GM18868 (cell line): Measurements from ENCODE around the gene OLIG3.

Experiments used
- ATAC-seq: cut with Tn5 transposase; IDR thresholded peaks from one replicate; pipeline ENCODE4 v1.9.1; 2021; ENCODE audit warnings: mild to moderate bottlenecking, moderate library complexity; ENCODE audit not compliant: unreplicated experiment

The OLIG3 gene

GRCh38 chr6:137494281-137494987 is at the start of gene OLIG3:
OLIG3 (minus strand) TSS chr6:137494394; CDS start chr6:137494170, 224 bp downstream.
- no peak for ATAC-seq

DNA sequence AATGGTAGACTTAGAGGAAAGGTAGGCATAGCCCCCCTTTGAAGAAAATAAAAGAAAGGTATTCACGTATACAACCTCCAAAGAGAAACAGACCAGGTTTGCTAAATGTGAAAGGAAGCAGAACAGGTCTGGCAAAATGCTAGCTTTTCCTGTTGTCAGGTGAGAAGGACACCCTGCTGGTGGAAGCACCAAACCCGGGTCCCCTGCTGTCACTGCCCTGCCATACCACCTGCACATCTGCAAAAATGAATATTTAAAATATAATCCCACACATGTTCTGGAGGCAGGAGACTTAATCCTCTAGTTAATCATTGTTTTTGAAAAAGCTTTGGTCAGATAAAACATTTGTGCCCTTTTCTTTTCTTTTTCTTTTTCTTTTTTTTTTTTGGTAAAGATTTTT is 48.9 kb upstream of the OLIG3 start:
- no peak for ATAC-seq

DNA sequence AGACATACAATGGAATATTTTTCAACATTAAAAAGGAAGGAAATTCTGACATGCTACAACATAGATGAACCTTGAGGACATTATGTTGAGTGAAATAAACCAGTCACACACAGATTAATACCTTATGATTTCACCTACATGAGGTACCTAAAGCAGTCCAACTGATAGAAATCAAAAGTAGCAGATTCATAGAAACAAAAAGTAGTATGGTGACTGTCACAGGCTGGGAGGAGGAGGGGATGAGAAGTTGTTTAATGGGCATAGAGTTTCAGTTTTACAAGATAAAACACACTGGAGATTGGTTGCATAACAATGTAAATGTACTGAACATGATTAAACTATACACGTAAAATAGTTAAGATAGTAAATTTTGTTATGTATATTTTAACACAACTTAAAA is 48.5 kb upstream of the OLIG3 start:
- no peak for ATAC-seq

DNA sequence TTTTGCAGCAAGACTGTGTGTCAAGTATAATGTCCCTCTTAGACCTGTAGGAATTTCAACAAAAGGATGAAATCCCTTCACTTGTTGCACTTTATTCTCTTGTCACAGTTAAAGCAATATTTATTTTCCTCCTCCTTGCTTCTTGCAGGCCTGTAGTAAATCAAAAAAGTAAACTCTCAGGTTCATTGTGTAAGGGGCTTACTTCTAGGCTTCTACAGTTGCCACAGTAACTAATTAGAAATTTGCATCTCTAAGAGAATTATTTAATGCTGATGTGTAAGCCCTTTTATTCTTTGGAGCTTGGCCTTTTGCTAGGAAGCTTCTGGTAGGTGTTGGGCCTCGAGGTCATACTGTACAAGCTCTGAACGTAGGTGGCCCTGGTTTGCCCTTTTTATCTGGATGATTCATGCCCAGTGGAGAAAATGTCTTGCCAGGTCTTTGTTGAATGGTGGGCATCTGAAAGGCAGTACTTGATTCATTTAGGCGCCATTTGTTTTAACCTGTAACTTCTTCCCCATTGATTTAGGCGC is 47.4 kb upstream of the OLIG3 start:
- no peak for ATAC-seq

- ATAC-seq: no peak
Observed at GRCh38 chr6:137536104-137536773, 42.0 kb upstream of the OLIG3 start.

DNA sequence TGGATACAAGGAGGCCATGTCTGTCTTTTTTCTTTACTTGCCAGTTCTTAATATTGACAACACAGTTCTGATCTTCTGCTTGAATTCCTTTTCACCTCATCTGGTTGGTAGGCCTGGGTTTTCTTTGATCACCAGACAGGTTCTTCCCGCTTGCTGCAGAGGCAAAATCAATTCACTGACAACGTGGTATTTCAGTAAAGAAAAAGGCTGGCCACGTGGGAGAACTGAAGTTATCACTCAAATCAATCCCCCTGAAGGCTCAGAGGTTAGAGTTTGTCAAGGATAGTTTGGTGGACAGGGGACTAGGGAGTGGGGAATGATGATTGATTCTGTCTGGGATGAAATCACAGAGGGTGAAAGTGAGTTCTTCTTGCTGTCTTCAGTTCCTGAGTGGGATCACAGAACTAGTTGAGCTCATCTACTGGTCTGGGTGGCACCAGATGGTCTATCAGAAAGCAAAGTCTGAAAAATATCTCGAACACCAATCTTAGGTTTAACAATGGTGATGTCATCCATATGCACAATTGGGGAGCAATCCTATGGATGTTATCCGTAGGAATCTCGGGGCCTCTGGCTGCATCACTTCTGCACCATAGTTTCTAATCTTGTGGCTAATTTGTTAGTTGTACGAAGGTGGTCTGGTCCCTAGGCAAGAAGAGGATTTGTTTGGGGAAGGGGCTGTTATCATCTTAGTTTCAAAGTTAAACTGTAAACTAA is 37.3 kb upstream of the OLIG3 start:
- no peak for ATAC-seq

GRCh38 chr6:137530404-137530803 is 36.2 kb upstream of the OLIG3 start:
- no peak for ATAC-seq

DNA sequence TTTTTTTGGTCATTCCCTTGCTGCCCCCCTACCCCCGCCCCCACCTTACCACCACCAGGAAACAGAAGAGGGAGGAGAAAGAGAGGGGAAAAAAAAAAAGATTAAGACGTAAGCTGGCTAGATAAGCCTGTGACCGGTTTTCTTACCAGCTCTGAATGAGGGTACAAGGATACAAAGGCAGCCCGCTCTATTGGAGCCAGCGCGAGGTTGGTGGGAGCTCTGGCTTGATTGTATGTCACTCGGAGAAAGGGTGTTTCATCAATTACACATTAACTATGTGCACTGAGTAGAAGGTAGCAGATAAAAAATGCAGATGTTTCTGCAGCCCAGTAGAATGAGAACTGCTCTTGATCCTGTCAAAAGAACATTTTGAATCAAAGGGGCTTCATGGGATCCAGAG is 28.6 kb upstream of the OLIG3 start:
- ATAC-seq: no peak

DNA sequence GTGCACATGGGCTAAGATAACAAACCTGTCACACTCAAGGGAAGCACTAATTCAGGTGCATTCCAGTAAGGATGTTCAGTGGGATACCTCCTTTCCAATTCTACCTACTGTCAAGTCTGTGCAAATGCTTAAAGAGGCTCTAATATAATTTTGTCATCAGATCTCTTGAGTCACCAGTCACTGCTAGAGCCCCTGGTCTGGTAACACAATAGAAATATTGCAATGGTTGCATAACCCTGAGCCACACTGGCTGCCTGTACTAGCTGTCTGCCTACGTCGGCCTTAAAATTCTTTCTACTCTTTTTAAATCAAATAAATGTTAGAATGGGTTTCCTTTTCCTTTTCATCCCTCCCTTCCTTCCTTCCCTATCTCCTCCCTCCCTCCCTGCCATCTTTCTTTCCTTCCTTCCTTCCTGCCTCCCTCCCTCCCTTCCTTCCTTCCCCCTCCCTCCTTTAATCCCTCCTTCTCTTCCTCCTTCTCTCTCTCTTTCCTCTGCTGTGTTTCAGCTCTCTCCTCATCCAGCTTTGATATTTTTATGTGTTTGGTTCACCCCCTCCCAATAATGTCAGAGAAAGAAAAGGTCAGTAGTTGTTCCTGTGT is 28.1 kb upstream of the OLIG3 start:
- no peak for ATAC-seq

GRCh38 chr6:137520520-137520919 is 26.3 kb upstream of the OLIG3 start:
- no peak for ATAC-seq

DNA sequence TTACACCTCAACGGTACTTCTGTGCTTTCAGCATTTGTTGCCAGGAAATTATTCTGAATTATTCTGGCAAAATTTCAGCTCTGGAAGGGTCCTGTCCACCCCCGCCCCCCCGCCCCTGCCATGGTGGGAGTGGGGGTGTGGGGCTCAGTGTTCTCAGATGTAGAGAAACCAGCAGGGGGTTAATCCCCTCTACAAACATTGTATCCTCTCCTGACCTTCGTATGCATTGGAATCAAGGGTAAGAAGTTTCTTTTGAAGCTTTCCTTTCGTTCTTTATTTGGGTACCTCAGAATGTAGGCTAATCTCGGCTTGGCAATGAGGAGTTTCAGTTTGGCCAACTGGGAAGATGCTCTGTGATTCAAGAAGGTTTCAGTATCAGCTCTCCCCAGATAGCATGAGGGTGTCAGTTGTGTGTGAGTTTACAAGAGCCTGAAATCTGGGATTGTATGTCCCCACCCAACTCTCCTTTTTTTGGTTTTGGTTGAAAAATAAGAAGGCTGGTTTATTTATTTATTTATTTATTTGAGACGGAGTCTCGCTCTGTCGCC is 25.5 kb upstream of the OLIG3 start:
- no peak for ATAC-seq

GRCh38 chr6:137518386-137518983 is 24.3 kb upstream of the OLIG3 start:
- ATAC-seq: no peak

GRCh38 chr6:137514418-137514817 is 20.2 kb upstream of the OLIG3 start:
- no peak for ATAC-seq

GRCh38 chr6:137512757-137513605 is 18.8 kb upstream of the OLIG3 start:
- no peak for ATAC-seq

DNA sequence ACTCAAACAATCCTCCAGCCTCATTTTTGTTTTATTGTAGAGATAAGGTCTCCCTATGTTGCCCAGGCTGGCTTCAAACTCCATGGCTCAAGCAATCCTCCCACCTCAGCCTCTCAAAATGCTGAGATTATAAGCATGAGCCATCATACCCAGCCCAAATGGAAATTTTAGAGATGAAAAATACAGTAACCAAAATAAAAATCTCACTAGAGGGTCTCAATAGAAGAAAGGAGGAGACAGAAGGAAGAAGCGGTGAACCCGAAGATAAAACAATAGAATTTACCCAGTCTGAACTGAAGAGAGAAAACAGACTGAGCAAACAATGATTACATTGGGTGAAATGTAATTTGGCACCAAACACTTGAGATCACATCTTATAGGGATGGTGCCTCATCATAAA is 16.7 kb upstream of the OLIG3 start:
- ATAC-seq: no peak

- no peak for ATAC-seq
Observed at GRCh38 chr6:137498481-137499190, 4.4 kb upstream of the OLIG3 start.

DNA sequence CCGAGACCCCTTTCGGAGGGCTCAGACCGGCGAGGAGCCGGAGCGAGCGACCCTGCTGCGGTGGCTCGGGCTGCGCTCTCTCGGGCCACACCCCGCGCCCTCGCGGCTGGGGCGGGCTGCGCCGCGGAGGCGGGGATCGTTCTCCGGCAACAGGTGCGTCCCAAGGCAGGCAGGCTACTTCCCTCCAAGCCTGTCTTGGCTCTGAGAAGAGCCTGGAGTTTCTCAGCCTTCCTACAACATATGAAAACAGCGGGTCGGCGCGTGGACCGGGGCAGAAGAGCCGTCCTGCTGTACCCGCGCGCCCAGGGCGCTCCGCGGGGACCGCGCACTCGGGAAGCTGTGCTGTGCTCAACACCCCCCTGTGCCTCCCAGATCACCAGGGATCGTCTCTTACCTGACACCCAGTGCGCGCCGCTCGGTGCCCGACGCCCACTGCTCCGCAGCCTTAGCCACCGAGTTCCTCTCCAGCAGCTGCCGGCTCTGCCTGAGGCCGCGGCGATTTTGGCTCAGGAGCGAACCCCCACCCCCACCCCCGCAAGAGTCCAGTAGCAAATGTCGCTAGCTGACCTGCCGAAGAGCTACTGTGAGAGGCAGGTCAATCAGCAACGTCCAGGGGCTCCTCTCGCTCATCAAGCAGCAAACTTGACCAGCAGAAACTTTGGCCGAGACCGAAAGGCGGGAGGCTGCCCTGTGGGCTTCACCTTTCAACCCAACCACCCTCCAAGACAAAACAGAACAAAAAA is 3.7 kb upstream of the OLIG3 start:
- ATAC-seq: no peak

- ATAC-seq: no peak
Observed at GRCh38 chr6:137496909-137497720, 2.9 kb upstream of the OLIG3 start.
